Spinal cord (tissue), 10 donors: Measurements from ENCODE around the gene TMEM119. TPM values are rescaled to one million over a fixed set of nuclear protein-coding genes. Genes with fewer than 3 reads are reported as not detected.
"Not testable (repeated sequence)": the region's sequence is repeated elsewhere in the genome, so short reads cannot be mapped to it uniquely, and the experiment has no call there.

Experiments used
- DNase-seq, 6 donors: peaks; one replicate each; pipeline versions ENCODE4 v3.0.0 to v3.0.0-alpha.2; 2013 to 2015; ENCODE audit warnings: low spot score in 6 of 6, low read depth in 4 of 6
- H3K27ac ChIP-seq: one replicate; pipeline ENCODE4 v1.5.1; 2013; ENCODE audit warnings: low read depth, low read length, control low read depth
- H3K27me3 ChIP-seq: one replicate; pipeline ENCODE4 v1.6.1; 2013; ENCODE audit warnings: low read length; ENCODE audit not compliant: control insufficient read depth, insufficient read depth
- H3K36me3 ChIP-seq: one replicate; pipeline ENCODE4 v1.6.1; 2013; ENCODE audit warnings: low read length; ENCODE audit not compliant: control insufficient read depth, insufficient read depth
- H3K4me1 ChIP-seq: one replicate; pipeline ENCODE4 v1.6.1; 2013; ENCODE audit warnings: low read length; ENCODE audit not compliant: control insufficient read depth, insufficient read depth
- H3K4me3 ChIP-seq: one replicate; pipeline ENCODE4 v1.5.1; 2013; ENCODE audit warnings: low read depth, low read length, control low read depth
- H3K9me3 ChIP-seq: one replicate; pipeline ENCODE4 v1.6.1; 2013; ENCODE audit warnings: low read length; ENCODE audit not compliant: control insufficient read depth, insufficient read depth
- WGBS: methylation state at CpG from one replicate; pipeline ENCODE4 v1.1.5; 2013; ENCODE audit warnings: missing lambda C conversion rate; ENCODE audit not compliant: insufficient coverage; 5-methylcytosine and 5-hydroxymethylcytosine counted together
- polyA plus RNA-seq, 2 donors: library from polyadenylated mRNA; unstranded; fragments of 120-200 nt; gene quantifications; one replicate each; pipeline ENCODE4 v1.2.1, GENCODE V29; 2013; ENCODE audit not compliant: insufficient read length in 2 of 2
- total RNA-seq, 2 donors: library from RNA; depleted of rRNA in 1 of 2; stranded (reverse); fragments of 120-200 nt in 1 of 2; fragments of >200 nt in 1 of 2; gene quantifications; one replicate each; pipeline versions ENCODE4 v1.2.3 to v1.2.4, GENCODE V29; 2013 to 2014
- donor health status: healthy.

TMEM119 gene
- total and polyA plus RNA-seq, 4 donors = 10.8 to 14.9 (median 12.1) TPM

DNA sequence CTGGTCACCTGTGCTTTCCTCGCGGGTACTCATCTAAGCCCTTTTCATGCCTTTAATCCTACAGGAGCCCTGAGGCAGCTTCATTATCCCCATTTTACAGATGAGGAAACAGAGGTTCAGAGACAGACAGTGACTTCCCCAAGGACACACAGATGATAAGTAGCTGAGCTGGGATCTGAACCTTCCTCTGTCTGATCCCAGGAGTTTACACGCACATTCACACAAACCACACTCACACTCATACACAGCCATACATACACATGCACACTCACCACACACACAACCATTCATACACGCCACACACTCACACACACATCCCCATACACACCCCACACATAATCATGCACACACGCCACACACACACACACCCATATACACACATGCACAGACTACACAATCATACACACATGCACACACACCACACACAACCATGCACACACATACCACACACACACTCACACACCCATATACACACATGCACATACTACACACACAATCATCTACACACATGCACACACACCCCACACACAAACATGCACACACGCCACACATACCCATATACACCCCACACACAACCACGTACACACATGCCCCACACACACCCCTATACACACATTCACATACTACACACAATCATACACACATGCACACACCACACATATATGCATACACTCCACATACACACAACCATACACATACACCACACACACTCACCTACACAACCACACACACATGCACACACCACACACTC, 2.7 kb downstream of the TMEM119 start:
- Histone ChIP-seq H3K4me3 (no peak overlapping the region), H3K27ac (no peak overlapping the region), H3K9me3 (no peaks in the 10 kb centered on the region), H3K4me1 (peaks cover 9% of the 10 kb centered on the region), H3K27me3 (no peaks in the 10 kb centered on the region), H3K36me3 (no peaks in the 10 kb centered on the region)
- no peak for DNase-seq
- WGBS = 96% methylated on average over 6 of the region's 7 CpGs

DNA sequence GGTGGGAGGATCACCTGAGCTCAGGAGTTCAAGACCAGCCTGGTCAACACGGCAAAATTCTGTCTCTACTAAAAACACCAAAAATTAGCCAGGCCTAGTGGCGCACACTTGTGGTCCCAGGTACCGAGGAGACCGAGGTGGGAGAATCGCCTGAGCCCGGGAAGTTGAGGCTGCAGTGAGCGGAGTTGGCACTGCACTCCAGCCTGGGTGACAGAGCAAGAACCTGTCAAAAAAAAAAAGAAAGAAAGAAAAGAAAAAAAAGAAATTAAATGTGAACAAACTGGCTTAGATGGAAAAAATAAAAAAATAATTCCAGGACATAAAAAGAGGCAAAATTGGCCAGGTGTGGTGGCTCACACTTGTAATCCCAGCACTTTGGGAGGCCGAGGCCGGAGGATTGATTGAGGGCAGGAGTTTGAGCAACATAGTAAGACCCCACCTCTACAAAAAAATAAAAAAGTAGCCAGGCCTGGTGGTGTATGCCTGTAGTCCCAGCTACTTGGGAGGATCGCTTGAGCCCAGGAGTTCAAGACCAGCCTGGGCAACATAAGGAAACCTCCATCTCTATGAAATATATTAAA, 3.5 kb downstream of the TMEM119 start:
- H3K9me3 ChIP-seq = no peaks in the 10 kb centered on the region
- H3K4me1 ChIP-seq = peaks cover 14% of the 10 kb centered on the region
- H3K27me3 ChIP-seq = no peaks in the 10 kb centered on the region
- H3K27ac ChIP-seq = no peak overlapping the region
- no peak for DNase-seq
- no peak overlapping the region for H3K4me3 ChIP-seq
- WGBS = 100% methylated on average over 2 of the region's 10 CpGs
- H3K36me3 ChIP-seq = no peaks in the 10 kb centered on the region

DNA sequence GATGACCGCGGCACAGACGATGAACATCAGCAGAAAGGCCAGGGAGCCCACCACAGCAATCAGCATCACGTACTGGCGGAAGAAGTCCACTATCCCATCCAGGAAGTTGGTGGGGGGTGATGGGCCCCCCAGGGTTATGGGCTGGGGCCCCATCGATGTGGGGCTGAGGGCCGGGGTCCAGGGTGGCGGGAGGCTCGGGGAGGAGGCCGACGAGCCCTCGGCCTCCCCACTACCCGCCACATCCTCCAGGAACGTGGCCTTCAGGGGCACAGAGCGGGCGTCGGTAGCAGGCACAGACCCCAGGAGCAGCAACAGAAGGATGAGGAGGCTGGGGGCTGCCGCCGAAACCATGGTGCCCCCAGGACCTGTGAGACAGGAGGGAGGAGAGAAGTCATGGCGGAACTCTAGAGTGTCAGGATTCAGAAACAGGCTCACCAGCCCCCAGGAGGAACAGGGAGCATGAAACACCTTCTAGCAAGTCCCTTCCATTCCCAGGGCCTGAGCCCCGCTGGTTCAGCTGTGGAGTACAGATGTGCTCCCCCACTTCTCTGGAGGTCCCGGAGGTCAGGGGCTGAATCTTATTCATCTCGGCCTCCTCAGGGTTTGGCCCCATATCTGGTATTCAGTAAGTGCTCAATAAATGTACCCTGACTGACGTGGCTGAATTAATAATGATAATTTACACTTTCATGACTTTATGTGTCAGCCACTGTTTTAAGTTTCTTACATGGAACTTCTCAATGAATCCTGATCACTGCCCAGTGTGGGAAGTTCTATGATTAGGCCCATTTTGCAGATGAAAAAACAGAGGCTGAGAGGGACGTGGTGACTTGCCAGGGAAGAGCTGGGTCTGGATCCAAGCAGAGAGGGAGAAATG, 5.6 kb downstream of the TMEM119 start:
- Histone ChIP-seq H3K9me3 (no peaks in the 10 kb centered on the region), H3K4me1 (peaks cover 23% of the 10 kb centered on the region), H3K36me3 (no peaks in the 10 kb centered on the region), H3K4me3 (no peak overlapping the region), H3K27ac (no peak overlapping the region), H3K27me3 (no peaks in the 10 kb centered on the region)
- DNase-seq = no peak
- 89% methylated on average over 13 of the region's 25 CpGs for WGBS

DNA sequence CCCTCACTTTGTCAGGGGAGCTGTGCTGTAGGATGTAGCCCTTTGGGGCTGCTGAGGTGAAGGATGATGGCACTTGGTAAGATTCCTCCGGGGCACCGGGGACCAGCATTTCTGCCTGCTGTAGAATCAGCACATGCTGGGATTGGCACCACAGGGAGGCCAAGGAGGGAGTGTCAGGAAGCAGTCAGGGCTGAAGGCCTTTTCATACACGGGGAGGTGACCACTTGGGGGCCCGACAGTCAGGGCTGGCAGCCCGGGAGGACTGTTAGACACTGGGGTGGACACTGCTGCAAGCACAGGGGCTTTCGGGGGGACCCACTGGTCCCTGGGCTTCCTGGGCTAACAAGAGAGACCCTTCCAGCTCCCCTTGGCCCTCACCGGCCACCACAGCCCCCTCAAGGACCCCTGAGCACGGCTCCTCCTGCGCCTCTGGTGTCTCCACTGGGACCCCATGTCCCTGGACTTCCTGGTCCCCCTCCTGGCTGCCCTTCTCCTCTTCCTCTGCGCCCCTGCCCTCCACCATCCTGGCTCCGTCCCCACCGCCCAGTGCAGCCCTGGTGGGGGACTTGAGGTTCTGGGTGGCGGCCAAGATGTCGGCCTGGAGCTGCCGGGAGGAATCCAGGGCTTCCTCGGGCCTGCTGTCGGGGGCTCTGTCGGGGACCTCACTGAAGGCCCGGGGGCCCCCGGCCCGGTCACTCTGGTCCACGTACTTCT, 6.5 kb downstream of the TMEM119 start:
- no peaks in the 10 kb centered on the region for H3K36me3 ChIP-seq
- WGBS = 71% methylated on average over 16 of the region's 22 CpGs
- peaks cover 23% of the 10 kb centered on the region for H3K4me1 ChIP-seq
- no peaks in the 10 kb centered on the region for H3K9me3 ChIP-seq
- no peak for DNase-seq
- no peak overlapping the region for H3K4me3 ChIP-seq
- H3K27me3 ChIP-seq = no peaks in the 10 kb centered on the region
- no peak overlapping the region for H3K27ac ChIP-seq

DNA sequence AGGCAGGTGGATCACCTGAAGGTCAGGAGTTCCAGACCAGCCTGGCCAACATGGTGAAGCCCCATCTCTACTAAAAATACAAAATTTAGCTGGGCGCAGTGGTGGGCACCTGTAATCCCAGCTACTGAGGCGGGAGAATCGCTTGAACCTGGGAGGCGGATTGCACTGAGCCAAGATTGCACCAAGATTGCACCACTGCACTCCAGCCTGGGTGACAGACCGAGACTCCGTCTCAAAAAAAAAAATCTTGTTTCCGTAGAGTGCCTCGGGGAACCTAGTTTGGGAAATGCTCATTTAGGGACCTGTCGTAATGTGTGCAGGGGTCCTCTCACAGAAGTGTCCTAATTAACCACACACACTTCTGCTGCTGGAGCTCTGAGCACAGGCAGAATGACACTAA, 7.4 kb downstream of the TMEM119 start:
- H3K9me3 ChIP-seq, H3K27me3 ChIP-seq, DNase-seq, H3K4me3 ChIP-seq, H3K27ac ChIP-seq, H3K36me3 ChIP-seq: not testable (repeated sequence)
- H3K4me1 ChIP-seq = peaks cover 23% of the 10 kb centered on the region
- 94% methylated on average over 8 of the region's 9 CpGs for WGBS

DNA sequence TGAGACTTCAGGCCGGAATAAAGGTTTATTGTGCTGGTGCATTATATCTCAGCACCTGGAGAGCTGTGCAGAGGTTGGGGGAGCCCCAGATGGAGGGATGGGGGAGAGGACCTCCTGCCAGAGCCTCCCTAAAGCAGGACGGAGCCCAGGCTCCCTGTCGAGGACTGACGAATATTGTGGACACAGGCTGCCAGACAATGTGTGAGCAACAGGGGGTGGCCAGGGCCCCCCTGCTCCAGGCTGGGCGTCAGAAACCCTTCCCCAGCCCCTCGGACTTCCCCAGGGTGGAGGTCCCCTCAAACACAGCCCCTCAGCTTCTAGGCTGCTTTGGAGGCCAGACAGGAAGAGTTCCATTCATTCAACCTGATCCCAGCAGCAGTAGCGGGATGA, 8.0 kb downstream of the TMEM119 start:
- no peaks in the 10 kb centered on the region for H3K36me3 ChIP-seq
- no peaks in the 10 kb centered on the region for H3K9me3 ChIP-seq

DNA sequence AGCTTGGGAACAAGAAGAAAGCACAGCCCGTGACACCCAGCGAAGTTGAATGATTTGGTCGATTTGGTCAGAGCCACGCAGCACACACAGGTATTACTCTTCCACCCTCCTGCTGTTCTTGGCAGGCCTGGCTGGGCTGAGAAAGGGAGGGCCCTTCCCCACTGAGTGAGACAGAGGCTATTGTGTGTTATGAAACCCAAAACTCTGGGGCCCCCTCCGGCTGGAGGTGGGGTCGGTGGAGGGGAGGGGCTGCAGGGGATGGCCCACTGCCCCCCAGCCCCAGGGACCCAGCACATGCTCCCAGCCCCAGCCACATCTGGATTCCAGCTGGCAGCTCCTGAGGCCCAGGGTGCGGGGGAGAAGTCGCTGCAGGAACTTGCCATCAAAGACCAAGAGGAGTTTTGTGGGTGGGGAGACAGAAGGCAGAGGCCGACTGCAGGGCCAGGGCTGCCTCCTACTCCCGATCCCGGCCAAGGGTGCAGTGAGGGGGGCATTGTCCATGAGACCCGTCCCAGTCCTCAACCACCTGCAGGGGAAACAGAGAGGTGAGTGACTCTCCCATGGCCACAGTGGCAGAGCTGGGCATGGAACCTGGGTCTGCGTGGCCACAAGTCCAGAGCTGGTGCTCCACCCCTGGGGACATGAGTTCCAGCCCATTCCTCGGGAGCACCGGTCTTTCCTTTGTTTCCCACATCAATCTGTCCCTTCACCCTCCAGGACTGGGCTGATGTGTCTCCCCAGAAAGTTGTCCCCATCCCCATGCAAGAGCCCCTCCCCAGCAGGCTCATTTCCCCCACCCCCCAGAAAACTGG, 8.7 kb downstream of the TMEM119 start:
- no peaks in the 10 kb centered on the region for H3K27me3 ChIP-seq
- WGBS = 25% methylated on average over 11 of the region's 15 CpGs
- no peak overlapping the region for H3K27ac ChIP-seq
- H3K4me3 ChIP-seq = no peak overlapping the region
- H3K4me1 ChIP-seq = peaks cover 23% of the 10 kb centered on the region
- DNase-seq = peak in 2 of 6 donors; percentile 37
- H3K36me3 ChIP-seq = no peaks in the 10 kb centered on the region
- H3K9me3 ChIP-seq = no peaks in the 10 kb centered on the region

More for the DNA sequence above, 8.0 kb downstream of the TMEM119 start:
- no peak for DNase-seq
- no peak overlapping the region for H3K4me3 ChIP-seq
- no peaks in the 10 kb centered on the region for H3K27me3 ChIP-seq
- H3K27ac ChIP-seq = no peak overlapping the region
- H3K4me1 ChIP-seq = peaks cover 23% of the 10 kb centered on the region
- WGBS = 61% methylated on average over 5 of the region's 7 CpGs

DNA sequence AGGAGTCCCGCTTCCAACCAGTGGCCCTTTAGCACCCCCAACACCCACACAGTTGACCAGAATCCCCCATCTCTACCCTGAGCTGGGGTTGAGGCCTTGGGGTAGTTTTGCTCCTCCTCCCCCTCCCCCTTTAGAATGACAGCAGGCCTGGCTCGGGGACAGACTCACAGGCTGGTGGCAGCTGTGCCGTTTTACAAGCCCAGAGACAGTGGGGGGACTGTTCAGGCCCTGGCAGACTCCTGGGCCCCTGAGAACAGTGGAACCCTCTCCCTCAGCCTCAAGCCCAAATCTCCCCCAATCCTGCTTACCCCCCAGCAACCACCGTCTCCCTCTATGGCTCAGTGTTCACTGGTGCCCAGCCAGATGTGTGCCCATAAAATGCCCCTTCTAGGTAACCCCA, 10.1 kb downstream of the TMEM119 start:
- Histone ChIP-seq H3K36me3 (no peaks in the 10 kb centered on the region), H3K9me3 (no peaks in the 10 kb centered on the region), H3K27ac (no peak overlapping the region), H3K4me3 (no peak overlapping the region), H3K4me1 (peaks cover 19% of the 10 kb centered on the region), H3K27me3 (no peaks in the 10 kb centered on the region)
- WGBS = 58% methylated on average over 3 of the region's 4 CpGs
- DNase-seq = peak in 2 of 6 donors; percentile 22 to 60

DNA sequence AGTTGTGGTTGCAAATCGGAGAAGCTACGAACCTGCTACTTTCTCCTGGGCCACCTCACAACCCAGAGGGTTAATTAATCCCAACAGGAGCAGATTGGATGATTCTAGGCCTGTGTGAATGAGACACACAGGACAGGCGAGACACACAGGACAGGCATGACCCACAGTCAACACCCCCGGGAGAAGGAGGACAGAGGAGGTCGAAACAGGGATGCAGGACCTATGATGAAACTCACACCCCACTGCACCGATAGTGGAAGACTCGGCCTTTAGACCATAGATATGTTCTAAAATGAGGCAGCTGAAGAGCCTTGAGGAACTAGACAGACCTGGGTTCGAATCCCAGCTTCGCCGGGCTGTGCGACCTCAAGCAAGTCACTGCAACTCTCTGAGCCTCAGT, 11.6 kb downstream of the TMEM119 start:
- no peak overlapping the region for H3K4me3 ChIP-seq
- H3K36me3 ChIP-seq = no peaks in the 10 kb centered on the region
- WGBS = 90% methylated on average over 9 of the region's 11 CpGs
- H3K27me3 ChIP-seq = no peaks in the 10 kb centered on the region
- no peak overlapping the region for H3K27ac ChIP-seq
- no peaks in the 10 kb centered on the region for H3K9me3 ChIP-seq
- no peak for DNase-seq
- peaks cover 19% of the 10 kb centered on the region for H3K4me1 ChIP-seq
